HG03558 (cell line): Measurements from ENCODE around the gene CHTF8.

Experiments used
- ATAC-seq: cut with Tn5 transposase; IDR thresholded peaks from one replicate; pipeline ENCODE4 v1.9.1; 2021; ENCODE audit warnings: moderate number of reproducible peaks; ENCODE audit not compliant: unreplicated experiment; ENCODE audit errors: extremely low read depth

The CHTF8 gene

DNA sequence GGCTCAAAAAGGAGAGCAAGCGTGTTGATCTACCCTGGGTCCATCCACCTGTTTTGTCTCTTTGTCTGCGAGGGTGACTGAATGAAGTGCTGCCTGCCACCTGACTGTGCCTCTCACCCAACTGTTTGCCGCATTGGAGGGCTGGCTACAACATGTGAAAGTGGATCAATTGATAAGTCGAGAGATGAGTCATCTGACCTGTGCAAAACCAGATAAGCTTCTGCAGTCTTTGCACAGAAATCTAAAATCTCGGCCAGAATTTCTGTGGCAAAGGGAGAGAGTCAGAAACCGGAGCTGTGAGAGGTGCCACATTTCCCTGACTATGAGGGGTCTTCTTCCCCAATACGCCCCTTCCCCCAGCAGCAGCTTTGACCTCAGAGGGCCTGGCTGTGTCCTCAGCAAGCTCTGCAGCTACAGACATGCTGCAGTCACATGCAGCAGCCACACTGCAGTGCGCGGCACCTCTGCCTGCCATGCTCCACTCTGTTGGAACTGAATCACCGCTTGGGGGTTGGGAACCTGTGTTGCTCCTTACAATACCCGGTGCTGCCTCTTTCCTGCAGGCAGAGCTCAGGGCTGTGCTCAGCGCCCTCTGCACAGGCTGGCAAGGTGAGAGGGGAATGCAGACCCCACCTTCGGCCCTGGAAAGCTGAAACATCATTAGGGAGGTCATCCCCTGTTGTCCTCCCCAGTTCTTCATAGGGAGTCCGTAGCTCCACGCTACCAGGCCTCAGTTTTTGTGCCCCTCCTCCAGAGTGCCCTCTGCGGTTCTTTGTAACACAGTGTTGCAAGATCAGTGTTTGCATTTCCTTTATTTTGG lies 43.1 kb downstream of the CHTF8 start:
- no peak for ATAC-seq

DNA sequence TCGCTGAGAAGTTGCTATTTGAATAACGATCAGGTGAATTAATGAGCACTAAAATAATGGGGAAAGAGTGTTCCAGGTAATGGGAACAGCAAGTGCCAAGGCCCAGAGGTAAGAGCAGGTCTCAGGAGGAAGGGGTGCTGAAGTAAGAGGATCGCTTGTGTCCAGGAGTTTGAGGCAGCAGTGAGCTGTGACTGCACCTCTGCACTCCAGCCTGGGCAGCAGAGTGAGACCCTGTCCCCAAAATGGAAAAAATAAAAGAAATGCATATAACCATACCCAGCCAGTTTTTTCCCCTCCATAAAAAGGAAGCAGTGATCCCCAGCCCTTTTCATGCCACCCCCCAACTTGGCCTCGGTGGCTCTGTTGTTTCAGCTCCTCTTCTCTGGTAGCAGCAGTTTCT lies 43.7 kb downstream of the CHTF8 start:
- no peak for ATAC-seq

DNA sequence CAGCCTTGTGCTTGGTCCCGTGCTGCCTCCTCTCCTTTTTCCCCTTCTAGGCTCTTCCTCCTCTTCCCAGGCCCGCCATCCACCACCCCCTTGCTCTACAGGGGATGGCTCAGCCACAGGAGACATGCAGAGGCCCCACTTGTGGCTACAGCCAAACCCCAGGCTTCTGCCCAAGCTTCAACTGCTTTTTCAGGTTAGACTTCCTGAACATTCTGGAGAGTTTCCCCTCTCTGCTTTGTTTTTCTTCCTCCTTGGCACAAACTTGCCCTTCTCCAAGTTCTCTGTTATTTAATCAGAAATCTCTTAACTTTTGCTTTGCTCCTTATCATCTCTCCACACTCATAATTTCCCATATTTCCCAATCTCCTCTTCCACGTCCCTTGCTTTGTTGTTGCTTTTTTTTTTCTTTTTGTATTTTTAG lies 45.2 kb downstream of the CHTF8 start:
- no peak for ATAC-seq

DNA sequence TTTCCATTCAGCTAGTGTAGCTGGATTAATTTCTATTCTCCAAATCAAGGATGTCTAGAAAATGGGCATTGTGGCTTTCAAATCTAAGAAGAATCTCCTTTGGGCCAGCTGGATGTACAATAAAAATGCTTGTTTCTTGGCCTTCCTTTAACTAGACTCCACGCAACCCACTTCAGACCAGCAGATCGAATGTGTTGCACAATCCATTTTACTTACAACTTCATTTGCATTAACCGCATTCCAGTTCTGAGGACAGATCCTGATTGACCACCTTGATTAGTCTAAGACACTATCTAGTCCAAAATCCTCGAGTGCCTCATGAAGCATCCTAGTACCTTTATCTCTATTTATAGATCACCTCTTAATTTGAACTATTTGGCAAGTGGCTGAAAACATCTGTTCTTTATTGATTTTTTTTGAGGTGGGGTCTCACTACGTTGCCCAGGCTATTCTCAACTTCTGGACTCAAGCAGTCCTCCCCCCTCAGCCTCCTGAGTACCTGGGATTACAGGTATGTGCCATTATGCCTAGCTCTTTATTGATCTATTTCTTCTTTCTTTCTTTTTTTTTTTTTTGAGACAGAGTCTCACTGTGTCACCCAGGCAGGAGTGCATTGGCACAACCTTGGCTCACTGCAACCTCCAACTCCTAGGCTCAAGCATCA lies 47.2 kb downstream of the CHTF8 start:
- ATAC-seq: no peak

DNA sequence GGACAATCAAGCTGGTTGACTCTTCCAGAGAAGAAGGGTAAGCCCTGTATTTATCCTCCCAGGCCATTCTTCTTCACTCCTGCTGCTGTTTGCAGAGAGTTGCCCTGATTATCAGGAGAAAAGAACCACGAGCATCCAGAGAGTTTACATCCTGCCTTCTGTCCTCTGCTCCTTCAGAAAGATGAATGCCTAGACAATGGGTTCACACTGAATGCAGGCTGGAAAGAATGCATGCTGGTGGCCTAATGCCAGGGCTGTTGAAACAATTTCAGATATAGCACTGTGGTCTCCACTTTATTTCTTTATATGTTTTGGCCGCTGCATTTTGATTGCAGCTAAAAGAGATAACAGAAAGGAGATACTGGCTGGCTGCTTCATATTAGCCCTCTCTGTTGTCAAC lies 48.1 kb downstream of the CHTF8 start:
- ATAC-seq: no peak

DNA sequence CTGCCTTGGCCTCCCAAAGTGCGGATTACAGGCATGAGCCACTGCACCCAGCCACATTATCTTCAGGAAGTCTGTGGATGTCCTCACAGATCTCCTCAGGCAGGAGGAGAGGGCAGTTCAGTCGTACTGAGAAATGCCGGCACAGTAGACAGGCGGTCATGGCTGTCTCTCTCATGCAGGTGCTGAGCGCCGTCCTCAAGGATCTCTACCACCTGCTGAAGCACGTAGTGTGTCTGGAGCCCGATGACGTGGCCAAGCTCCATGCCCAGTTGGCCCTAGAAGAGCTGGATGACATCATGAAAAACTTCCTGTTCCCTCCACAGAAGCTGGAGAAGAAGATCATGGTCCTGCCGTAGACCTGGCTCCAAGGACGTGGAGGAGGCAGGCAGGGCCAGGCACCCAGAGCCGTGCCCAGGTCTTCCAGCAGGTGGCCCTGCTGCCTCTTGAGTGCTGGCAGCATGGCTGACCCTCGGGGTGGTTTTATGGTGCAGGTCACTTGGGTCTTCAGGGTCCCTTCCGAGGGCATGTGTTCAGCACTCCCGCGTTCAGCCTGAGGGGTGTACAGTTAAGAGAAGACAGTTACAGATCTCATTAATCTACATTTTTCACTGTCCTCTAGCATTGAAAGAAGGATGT lies 49.0 kb downstream of the CHTF8 start:
- ATAC-seq: no peak

DNA sequence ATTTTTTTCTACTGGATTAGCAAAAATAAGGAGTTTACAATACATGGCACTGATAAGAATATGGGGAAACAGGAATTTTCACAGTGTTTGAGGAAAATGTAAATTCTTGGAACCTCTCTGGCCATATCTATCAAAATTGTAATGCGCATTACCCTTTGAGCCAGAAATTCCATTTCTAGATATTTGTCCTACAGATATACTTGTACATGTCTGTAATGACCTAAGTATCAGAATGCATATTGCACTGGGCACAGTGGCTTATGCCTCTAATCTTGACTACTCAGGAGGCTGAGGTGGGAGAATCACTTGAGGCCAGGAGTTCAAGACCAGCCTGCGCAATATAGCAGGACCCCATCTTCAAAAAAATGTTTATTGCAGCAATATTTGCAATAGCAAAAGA lies 52.7 kb downstream of the CHTF8 start:
- ATAC-seq: no peak

DNA sequence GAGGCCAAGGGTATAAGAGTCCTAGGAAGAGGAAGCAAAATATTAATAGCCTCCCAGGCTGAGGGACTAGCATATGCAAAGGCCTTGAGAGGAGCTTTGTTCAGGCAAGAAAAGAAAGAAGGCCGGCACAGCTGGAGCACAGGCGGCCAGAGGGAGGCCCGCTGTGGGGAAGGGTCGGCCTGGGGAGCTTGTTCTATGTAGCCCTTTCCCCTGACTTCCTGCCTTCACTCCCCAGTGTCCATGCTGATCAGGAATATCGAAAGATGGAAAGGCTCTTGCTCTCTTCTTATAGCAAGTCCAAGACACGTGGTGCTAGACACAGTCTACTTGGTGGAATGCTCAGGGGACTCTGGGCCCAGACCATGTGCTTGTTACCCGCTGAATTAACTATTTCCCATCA lies 54.3 kb downstream of the CHTF8 start:
- ATAC-seq: no peak

DNA sequence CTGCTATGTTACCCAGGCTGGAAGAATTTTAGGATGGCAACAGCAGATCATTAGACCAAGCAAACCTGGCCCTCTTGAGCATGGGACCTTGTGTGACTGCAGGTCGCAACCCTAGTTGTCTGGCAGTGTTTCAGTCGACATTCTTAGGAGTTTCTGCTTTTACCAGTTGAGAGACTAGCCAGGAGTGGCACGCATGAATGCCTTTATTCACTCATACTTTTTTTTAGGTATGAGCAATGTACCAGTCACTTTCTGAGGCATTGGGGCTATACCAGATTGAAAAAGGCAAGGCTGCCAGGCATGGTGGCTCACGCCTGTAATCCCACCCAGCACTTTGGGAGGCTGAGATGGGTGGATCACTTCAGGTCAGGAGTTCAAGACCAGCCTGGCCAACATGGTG lies 55.1 kb downstream of the CHTF8 start:
- no peak for ATAC-seq

DNA sequence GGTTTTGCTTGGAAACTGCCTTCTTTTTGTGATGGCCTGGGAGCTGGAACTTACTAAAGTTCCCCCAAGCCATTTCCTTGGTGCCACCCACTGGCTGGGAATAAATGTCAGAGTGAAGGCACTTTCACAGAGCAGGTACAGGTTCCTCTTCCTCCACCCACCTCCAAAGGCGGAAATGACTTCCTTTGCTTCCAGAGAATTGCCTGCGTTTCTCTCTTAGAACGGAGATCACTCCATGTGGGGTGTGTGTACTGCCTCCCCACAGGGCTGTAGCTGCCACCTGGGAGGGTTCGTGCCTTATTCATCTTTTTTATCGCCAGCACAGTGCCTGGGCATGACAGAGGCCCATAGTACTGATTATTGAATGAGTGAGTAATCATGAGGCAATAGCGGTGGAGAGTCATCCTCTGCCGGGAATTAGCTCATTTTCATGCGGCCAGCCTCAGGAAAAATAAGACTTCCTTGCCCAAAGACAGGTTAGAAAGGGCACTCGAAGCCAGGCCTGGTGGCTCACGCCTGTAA lies 59.1 kb downstream of the CHTF8 start:
- ATAC-seq: no peak

DNA sequence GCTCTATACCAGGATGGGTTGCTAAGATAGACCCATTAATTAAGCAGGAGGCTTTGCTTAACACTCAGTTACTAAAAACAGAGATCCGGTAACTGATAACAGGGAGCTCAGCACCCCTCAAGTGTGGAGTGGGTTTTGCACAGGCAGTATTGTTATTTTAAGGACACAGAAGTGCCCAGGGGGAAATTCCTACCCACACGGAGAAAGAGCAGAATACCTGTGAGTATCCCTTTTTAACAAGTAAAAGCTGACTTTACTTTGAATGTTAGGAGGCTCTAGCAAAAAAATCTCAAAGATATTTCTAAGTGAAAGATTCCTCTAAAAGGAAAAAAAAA lies 59.8 kb downstream of the CHTF8 start:
- ATAC-seq: no peak

DNA sequence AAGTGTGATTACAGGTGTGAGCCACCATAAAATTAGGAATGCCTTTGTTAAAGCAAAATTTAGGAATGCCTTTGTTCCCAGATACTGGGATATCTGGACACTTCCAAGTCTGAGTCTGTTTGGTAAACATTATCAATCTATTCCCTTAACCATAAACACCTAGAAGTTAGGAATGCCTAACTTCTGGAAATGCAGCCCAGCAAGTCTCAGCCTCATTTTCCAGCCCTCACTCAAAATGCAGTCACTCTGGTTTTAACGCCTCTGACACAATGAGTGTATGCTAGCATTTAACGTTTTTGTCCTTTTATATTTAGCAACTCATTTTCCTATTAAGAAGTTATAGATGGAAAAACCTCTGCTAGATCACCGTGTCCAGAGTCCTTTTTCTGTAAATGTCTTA lies 61.4 kb downstream of the CHTF8 start:
- no peak for ATAC-seq

DNA sequence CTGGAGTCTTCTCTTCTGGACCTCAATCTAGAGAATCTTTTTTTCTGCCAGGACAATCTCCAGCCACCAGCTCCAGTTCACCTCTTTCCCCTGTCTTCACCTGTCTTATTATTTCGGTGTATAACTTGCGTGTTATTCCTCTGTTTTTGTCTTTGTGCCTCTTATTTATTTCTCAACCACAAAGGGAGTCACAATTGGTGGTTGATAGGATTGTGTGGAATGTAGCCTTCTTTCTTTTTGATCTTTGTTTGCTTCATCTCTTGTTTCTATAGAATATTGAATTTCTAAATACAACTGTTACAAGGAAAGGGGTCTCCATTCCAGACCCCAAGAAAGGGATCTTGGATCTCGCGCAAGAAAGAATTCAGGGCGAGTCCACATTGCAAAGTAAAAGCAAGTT lies 62.9 kb downstream of the CHTF8 start:
- no peak for ATAC-seq
